HL-60 (cell line): Measurements from ENCODE around the gene GINM1.

ENCODE experiments used
- GABPA ChIP-seq: IDR thresholded peaks from 2 replicates; pipeline ENCODE4 v1.6.1; 2012; ENCODE audit warnings: low read depth
- POLR2AphosphoS5 ChIP-seq: IDR thresholded peaks from 2 replicates; pipeline ENCODE4 v1.6.1; 2012; ENCODE audit warnings: low read depth
- SPI1 ChIP-seq: IDR thresholded peaks from 2 replicates; pipeline ENCODE4 v1.6.1; 2012; ENCODE audit warnings: low read depth, mild to moderate bottlenecking, borderline replicate concordance
- TF ChIP-seq, protein P1 (sequence below): IDR thresholded peaks from one replicate; pipeline ENCODE4 v1.5.1; 2011; ENCODE audit warnings: low read length, control low read depth, inconsistent platforms; ENCODE audit not compliant: insufficient read depth
- TF ChIP-seq, protein P2 (sequence below): IDR thresholded peaks from 2 replicates; pipeline ENCODE4 v1.6.1; 2012; ENCODE audit warnings: low read depth; ENCODE audit not compliant: insufficient replicate concordance

GRCh38 chr6:149567194-149567586 lies 1.0 kb downstream of the GINM1 start:
- TF ChIP-seq, protein P1, sequence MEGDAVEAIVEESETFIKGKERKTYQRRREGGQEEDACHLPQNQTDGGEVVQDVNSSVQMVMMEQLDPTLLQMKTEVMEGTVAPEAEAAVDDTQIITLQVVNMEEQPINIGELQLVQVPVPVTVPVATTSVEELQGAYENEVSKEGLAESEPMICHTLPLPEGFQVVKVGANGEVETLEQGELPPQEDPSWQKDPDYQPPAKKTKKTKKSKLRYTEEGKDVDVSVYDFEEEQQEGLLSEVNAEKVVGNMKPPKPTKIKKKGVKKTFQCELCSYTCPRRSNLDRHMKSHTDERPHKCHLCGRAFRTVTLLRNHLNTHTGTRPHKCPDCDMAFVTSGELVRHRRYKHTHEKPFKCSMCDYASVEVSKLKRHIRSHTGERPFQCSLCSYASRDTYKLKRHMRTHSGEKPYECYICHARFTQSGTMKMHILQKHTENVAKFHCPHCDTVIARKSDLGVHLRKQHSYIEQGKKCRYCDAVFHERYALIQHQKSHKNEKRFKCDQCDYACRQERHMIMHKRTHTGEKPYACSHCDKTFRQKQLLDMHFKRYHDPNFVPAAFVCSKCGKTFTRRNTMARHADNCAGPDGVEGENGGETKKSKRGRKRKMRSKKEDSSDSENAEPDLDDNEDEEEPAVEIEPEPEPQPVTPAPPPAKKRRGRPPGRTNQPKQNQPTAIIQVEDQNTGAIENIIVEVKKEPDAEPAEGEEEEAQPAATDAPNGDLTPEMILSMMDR, result no peak
- no peak for TF ChIP-seq POLR2AphosphoS5
- TF ChIP-seq SPI1, result no peak
- TF ChIP-seq, protein P2, sequence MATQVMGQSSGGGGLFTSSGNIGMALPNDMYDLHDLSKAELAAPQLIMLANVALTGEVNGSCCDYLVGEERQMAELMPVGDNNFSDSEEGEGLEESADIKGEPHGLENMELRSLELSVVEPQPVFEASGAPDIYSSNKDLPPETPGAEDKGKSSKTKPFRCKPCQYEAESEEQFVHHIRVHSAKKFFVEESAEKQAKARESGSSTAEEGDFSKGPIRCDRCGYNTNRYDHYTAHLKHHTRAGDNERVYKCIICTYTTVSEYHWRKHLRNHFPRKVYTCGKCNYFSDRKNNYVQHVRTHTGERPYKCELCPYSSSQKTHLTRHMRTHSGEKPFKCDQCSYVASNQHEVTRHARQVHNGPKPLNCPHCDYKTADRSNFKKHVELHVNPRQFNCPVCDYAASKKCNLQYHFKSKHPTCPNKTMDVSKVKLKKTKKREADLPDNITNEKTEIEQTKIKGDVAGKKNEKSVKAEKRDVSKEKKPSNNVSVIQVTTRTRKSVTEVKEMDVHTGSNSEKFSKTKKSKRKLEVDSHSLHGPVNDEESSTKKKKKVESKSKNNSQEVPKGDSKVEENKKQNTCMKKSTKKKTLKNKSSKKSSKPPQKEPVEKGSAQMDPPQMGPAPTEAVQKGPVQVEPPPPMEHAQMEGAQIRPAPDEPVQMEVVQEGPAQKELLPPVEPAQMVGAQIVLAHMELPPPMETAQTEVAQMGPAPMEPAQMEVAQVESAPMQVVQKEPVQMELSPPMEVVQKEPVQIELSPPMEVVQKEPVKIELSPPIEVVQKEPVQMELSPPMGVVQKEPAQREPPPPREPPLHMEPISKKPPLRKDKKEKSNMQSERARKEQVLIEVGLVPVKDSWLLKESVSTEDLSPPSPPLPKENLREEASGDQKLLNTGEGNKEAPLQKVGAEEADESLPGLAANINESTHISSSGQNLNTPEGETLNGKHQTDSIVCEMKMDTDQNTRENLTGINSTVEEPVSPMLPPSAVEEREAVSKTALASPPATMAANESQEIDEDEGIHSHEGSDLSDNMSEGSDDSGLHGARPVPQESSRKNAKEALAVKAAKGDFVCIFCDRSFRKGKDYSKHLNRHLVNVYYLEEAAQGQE, result no peak
- no peak for TF ChIP-seq GABPA
